Ovary (tissue), 3 donors: ENCODE measurements around the gene CYGB.

Experiments used
- CTCF ChIP-seq, 3 donors: fragments of 450-650 bp in 2 of 3; fragments of 200-600 bp in 1 of 3; IDR thresholded peaks; one replicate each; pipeline versions ENCODE4 v1.5.1 to v1.8.0; 2016 to 2022; ENCODE audit warnings: antibody characterized with exemption in 3 of 3, mild to moderate bottlenecking in 1 of 3
- EP300 ChIP-seq: sonication (generic); formaldehyde crosslinking; IDR thresholded peaks from one replicate; pipeline ENCODE4 v1.6.1; 2017; ENCODE audit warnings: antibody characterized with exemption
- donor health status: DM: no; HTN: no; CAD: no.

- TF ChIP-seq CTCF (IDR thresholded peaks at IDR 0.05): no peak
- no peak for TF ChIP-seq EP300
Measured at GRCh38 chr17:76513306-76513692, 24.2 kb downstream of the CYGB start.
